B cell (primary cell): Measurements from ENCODE around the gene ARFGAP3.

Experiments used
- CTCF ChIP-seq: fragments of 200-600 bp; IDR thresholded peaks from one replicate; pipeline ENCODE4 v1.8.0; 2022; ENCODE audit warnings: antibody characterized with exemption, mild to moderate bottlenecking
- EZH2 ChIP-seq: IDR thresholded peaks from 2 replicates; pipeline ENCODE4 v1.6.1; 2012; ENCODE audit warnings: borderline replicate concordance, low read depth, mild to moderate bottlenecking, moderate library complexity, low read length; ENCODE audit not compliant: insufficient read depth, poor library complexity, severe bottlenecking

DNA sequence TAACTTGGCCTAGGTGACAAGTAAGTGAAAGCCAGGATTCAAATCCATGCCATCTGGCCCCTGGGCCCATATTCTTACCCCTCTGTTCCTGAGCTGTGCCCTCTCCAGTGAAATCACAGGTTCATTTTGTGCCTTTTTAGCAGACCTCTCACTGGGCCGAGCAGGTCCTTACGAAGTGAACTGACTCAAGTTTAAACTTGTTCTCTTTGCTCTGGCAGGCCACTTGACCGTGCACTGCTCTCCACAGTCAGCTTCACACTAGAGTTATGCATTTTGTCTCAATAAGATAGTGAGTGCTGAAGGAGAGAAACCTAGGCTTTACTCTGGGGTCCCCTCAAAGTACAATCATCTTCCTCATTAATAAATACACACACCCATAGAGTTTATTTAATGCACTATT is 40.7 kb downstream of the ARFGAP3 start:
- TF ChIP-seq EZH2 (no peak), CTCF (no peak)
